ENCODE measurements around the gene ZBTB4. TPM values are rescaled to one million over a fixed set of nuclear protein-coding genes. Genes with fewer than 3 reads are reported as not detected.

The ZBTB4 gene
- total RNA-seq (2021; ENCODE audit: unreplicated experiment) (17.1 TPM), Bru-seq, nascent RNA (percentile 60 among the genes with signal in this experiment), BruChase-seq, experiment 1, labeled RNA remaining after a 6-hour chase (percentile 82 among the genes with signal in this experiment), BruChase-seq, experiment 2, labeled RNA remaining after a 2-hour chase (percentile 81 among the genes with signal in this experiment)
- polyA plus RNA-seq (2012) = 13.0 and 15.0 TPM in 2 replicates
- long read RNA-seq, full-length matches to known transcripts = 1 of 25 reads
- long read RNA-seq, partial matches to known transcripts = 1 of 25 reads
- long read RNA-seq, other reads (novel, unspliced or antisense) = 23 of 25 reads

- Histone ChIP-seq H3K4me2 (ENCODE audit: low read length) (peak within 1 kb of the TSS; percentile 100), H3K9ac (ENCODE audit: low read length) (peak within 1 kb of the TSS; percentile 89), H3K9me3 (ENCODE audit: control insufficient read depth in 1 of 2, insufficient read depth in 1 of 2, low read depth in 1 of 2, low read length in 2 of 2) (no peaks in the 10 kb centered on the region), H3K79me2 (ENCODE audit: insufficient read depth, low read length) (peaks cover 36% of the 10 kb centered on the region), H3K4me3 (replicated peaks in 1 of 2; ENCODE audit: low read depth in 1 of 2, low read length in 2 of 2) (peak within 1 kb of the TSS; percentile 60 to 94), H3K27ac (ENCODE audit: low read depth, low read length) (peak within 1 kb of the TSS; percentile 87), H4K20me1 (ENCODE audit: insufficient read depth) (no peaks in the 10 kb centered on the region), H3K4me1 (ENCODE audit: control insufficient read depth in 1 of 2, insufficient read depth in 2 of 2, low read length in 2 of 2) (peaks cover 25 to 67% of the 10 kb centered on the region in 2 experiments), H3K27me3 (ENCODE audit: insufficient read depth, low read length) (no peaks in the 10 kb centered on the region), H3K36me3 (ENCODE audit: control insufficient read depth in 1 of 2, insufficient read depth in 2 of 2, low read length in 2 of 2) (no peaks in the 10 kb centered on the region), H2AFZ (ENCODE audit: low read depth, low read length, poor library complexity, severe bottlenecking) (peak within 1 kb of the TSS; percentile 45), H3K9me2 (ENCODE audit: insufficient read depth) (no peaks in the 10 kb centered on the region)
- no TSS peak for BruUV-seq (replicated peaks)
- POLR2A ChIA-PET = no interaction called here
- intact Hi-C loops (cut with micrococcal nuclease) = loop anchor here (2.0 to 10.0 kb wide), 2 partner anchors 85 to 123 kb away; partner anchors contain the start of gene SENP3
- CTCF ChIA-PET = interaction anchor here (1.2 kb wide), 1 partner anchor 43 kb away, joined by 3 read pairs; no protein-coding TSS in a partner anchor
- DNase-seq (ENCODE audit: low read depth, low spot score) (no peak), ATAC-seq (peak; percentile 26)
- RAD21 ChIA-PET (ENCODE audit: low non-redundant PET in 1 of 2, low total read pairs in 2 of 2, uncharacterized antibody in 2 of 2, unreplicated experiment in 2 of 2) = no interaction called here
- no peak for TF ChIP-seq SP1 (IDR thresholded peaks at IDR 0.05; ENCODE audit: low read depth)
- no peak for TF ChIP-seq CTCF (IDR thresholded peaks at IDR 0.05 in 2 of 3, conservative IDR thresholded peaks at IDR 0.05 in 1 of 3; ENCODE audit: borderline replicate concordance in 1 of 3, insufficient read depth in 1 of 3, low read depth in 2 of 3, low read length in 2 of 3)
- no peak for TF ChIP-seq EZH2phosphoT487 (IDR thresholded peaks at IDR 0.05; ENCODE audit: borderline replicate concordance)
- TF ChIP-seq ZFX (IDR thresholded peaks at IDR 0.05) = peak; percentile 58
- TF ChIP-seq TCF7L2 (IDR thresholded peaks at IDR 0.05; ENCODE audit: borderline replicate concordance, extremely low read depth, insufficient read depth, insufficient read length) = peak; percentile 74
- no peak for TF ChIP-seq FOSL1 (IDR thresholded peaks at IDR 0.05; ENCODE audit: low read depth)
- TF ChIP-seq REST (IDR thresholded peaks at IDR 0.05; ENCODE audit: low read depth) = no peak
These were observed at the start of gene ZBTB4 for GRCh38 chr17:7479213-7480088. Gene ZBTB4, minus strand, starts transcription at chr17:7479631. Its CDS starts 12,830 bp downstream, at chr17:7466801.

Measured in HCT116 (cell line).